Thymus (tissue), 11 donors: ENCODE data around the gene TMEM250. TPM values are rescaled to one million over a fixed set of nuclear protein-coding genes. Genes with fewer than 3 reads are reported as not detected.

Experiments used
- DNase-seq, 9 donors: peaks; one replicate each; pipeline ENCODE4 v3.0.0-alpha.2; 2013; ENCODE audit warnings: low spot score in 9 of 9, low read depth in 6 of 9, missing footprints in 1 of 9
- H3K27ac ChIP-seq, 2 donors: one replicate each; pipeline ENCODE4 v1.5.1; 2013; ENCODE audit warnings: control low read depth in 1 of 2, low read depth in 1 of 2, low read length in 1 of 2, mild to moderate bottlenecking in 1 of 2, moderate library complexity in 1 of 2
- H3K27me3 ChIP-seq, 2 donors: one replicate each; pipeline ENCODE4 v1.5.1; 2013; ENCODE audit warnings: low read length in 1 of 2; ENCODE audit not compliant: control insufficient read depth in 2 of 2, insufficient read depth in 1 of 2
- H3K36me3 ChIP-seq, 2 donors: one replicate each; pipeline ENCODE4 v1.5.1; 2013; ENCODE audit warnings: low read length in 1 of 2, mild to moderate bottlenecking in 1 of 2, moderate library complexity in 1 of 2; ENCODE audit not compliant: control insufficient read depth in 2 of 2, insufficient read depth in 2 of 2
- H3K4me1 ChIP-seq, 2 donors: one replicate each; pipeline ENCODE4 v1.5.1; 2013; ENCODE audit warnings: low read length in 2 of 2; ENCODE audit not compliant: control insufficient read depth in 2 of 2, insufficient read depth in 2 of 2
- H3K4me3 ChIP-seq, 2 donors: one replicate each; pipeline ENCODE4 v1.5.1; 2013; ENCODE audit warnings: low read length in 2 of 2, control low read depth in 1 of 2, mild to moderate bottlenecking in 1 of 2
- H3K9me3 ChIP-seq, 2 donors: one replicate each; pipeline ENCODE4 v1.5.1; 2013; ENCODE audit warnings: low read length in 1 of 2, mild to moderate bottlenecking in 1 of 2; ENCODE audit not compliant: control insufficient read depth in 2 of 2, insufficient read depth in 1 of 2
- WGBS: extraction: QIAGEN DNeasy Blood & Tissue Kit; methylation state at CpG from one replicate; pipeline ENCODE4 v1.1.7; 2013; 5-methylcytosine and 5-hydroxymethylcytosine counted together
- polyA plus RNA-seq: library from polyadenylated mRNA; stranded (reverse); fragments of 200-250 nt; gene quantifications from one replicate; pipeline ENCODE4 v1.2.3, GENCODE V29; 2013
- total RNA-seq: library from RNA; stranded (reverse); fragments of 120-200 nt; gene quantifications from one replicate; pipeline ENCODE4 v1.2.4, GENCODE V29; 2013
- donor health status: healthy.

TMEM250 gene
- total and polyA plus RNA-seq, 2 donors, result 19.2 to 22.4 TPM

- H3K4me3 ChIP-seq, result no peak overlapping the region
- no peak overlapping the region for H3K27ac ChIP-seq
- no peaks in the 10 kb centered on the region for H3K4me1 ChIP-seq
- H3K36me3 ChIP-seq, result no peaks in the 10 kb centered on the region
- no peaks in the 10 kb centered on the region for H3K9me3 ChIP-seq
- 94% methylated on average over 2 of the region's 2 CpGs for WGBS
- no peak for DNase-seq
- peaks cover 0 to 32% of the 10 kb centered on the region in 2 donors for H3K27me3 ChIP-seq
Measured at GRCh38 chr9:136124976-136125692, 6.5 kb upstream of the TMEM250 start.

- peaks cover 0 to 18% of the 10 kb centered on the region in 2 donors for H3K27me3 ChIP-seq
- H3K4me3 ChIP-seq, result no peak overlapping the region
- peaks cover 8 to 10% of the 10 kb centered on the region in 2 donors for H3K4me1 ChIP-seq
- WGBS, result 37% methylated on average over 45 of the region's 45 CpGs
- DNase-seq, result peak in 4 of 9 donors; percentile 51 to 66 (median 60)
- H3K36me3 ChIP-seq, result no peaks in the 10 kb centered on the region
- H3K27ac ChIP-seq, result no peak overlapping the region
- H3K9me3 ChIP-seq, result no peaks in the 10 kb centered on the region
Measured at GRCh38 chr9:136122425-136123383, 4.0 kb upstream of the TMEM250 start.

GRCh38 chr9:136121801-136122200 is 3.1 kb upstream of the TMEM250 start:
- peaks cover 0 to 11% of the 10 kb centered on the region in 2 donors for H3K27me3 ChIP-seq
- no peak for DNase-seq
- no peak overlapping the region for H3K27ac ChIP-seq
- H3K36me3 ChIP-seq, result no peaks in the 10 kb centered on the region
- 97% methylated on average over 9 of the region's 9 CpGs for WGBS
- no peaks in the 10 kb centered on the region for H3K9me3 ChIP-seq
- H3K4me1 ChIP-seq, result peaks cover 14 to 16% of the 10 kb centered on the region in 2 donors
- no peak overlapping the region for H3K4me3 ChIP-seq

GRCh38 chr9:136120438-136120844 is 1.8 kb upstream of the TMEM250 start:
- Histone ChIP-seq H3K4me3 (no peak overlapping the region), H3K27me3 (peaks cover 0 to 11% of the 10 kb centered on the region in 2 donors), H3K4me1 (peaks cover 14 to 16% of the 10 kb centered on the region in 2 donors), H3K27ac (no peak overlapping the region), H3K36me3 (peaks cover 11 to 12% of the 10 kb centered on the region in 2 donors), H3K9me3 (no peaks in the 10 kb centered on the region)
- DNase-seq, result no peak
- WGBS, result 94% methylated on average over 18 of the region's 18 CpGs

GRCh38 chr9:136119883-136120393 is 1.3 kb upstream of the TMEM250 start:
- Histone ChIP-seq H3K27me3 (peaks cover 0 to 11% of the 10 kb centered on the region in 2 donors), H3K4me1 (peaks cover 14 to 16% of the 10 kb centered on the region in 2 donors), H3K4me3 (peak overlapping the region in 1 of 2 donors; percentile 53), H3K27ac (peak overlapping the region in 1 of 2 donors; percentile 32), H3K9me3 (no peaks in the 10 kb centered on the region), H3K36me3 (peaks cover 14 to 17% of the 10 kb centered on the region in 2 donors)
- 85% methylated on average over 11 of the region's 11 CpGs for WGBS
- no peak for DNase-seq

GRCh38 chr9:136119061-136119882 is 597 bp upstream of the TMEM250 start:
- peak overlapping the region; percentile 53 to 91 for H3K4me3 ChIP-seq
- peaks cover 0 to 5% of the 10 kb centered on the region in 2 donors for H3K27me3 ChIP-seq
- H3K36me3 ChIP-seq, result peaks cover 15 to 21% of the 10 kb centered on the region in 2 donors
- peaks cover 14 to 16% of the 10 kb centered on the region in 2 donors for H3K4me1 ChIP-seq
- no peaks in the 10 kb centered on the region for H3K9me3 ChIP-seq
- H3K27ac ChIP-seq, result peak overlapping the region; percentile 32 to 96
- peak in 2 of 9 donors; percentile 38 to 45 for DNase-seq
- 5% methylated on average over 64 of the region's 64 CpGs for WGBS

DNA sequence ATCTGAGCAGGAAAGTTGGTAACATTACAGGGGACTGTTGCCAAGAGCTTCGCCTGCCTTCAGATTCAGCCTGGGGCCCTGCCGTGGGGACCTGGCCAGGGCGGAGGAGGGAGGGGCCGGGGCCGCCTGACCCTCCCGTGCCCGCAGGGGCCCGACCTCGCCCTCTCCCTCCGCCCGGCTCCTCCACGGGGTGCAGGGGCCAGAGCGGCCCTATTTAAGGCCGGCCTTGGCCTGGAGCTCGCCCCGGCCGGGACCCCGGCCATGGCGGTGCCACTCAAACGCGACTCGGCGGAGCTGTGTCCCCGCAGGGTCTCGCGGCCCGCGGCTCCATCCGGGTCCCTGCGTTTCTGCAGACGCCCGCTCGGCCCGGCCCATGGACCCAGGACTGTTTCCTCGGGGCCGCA is 757 bp downstream of the TMEM250 start:
- H3K27ac ChIP-seq, result peak overlapping the region in 1 of 2 donors; percentile 90
- 1% methylated on average over 36 of the region's 36 CpGs for WGBS
- H3K4me3 ChIP-seq, result peak overlapping the region; percentile 62 to 91

GRCh38 chr9:136117291-136117915 is 1.3 kb downstream of the TMEM250 start:
- Histone ChIP-seq H3K4me1 (peaks cover 18 to 32% of the 10 kb centered on the region in 2 donors), H3K27ac (peak overlapping the region in 1 of 2 donors; percentile 34), H3K36me3 (peaks cover 15 to 21% of the 10 kb centered on the region in 2 donors), H3K9me3 (no peaks in the 10 kb centered on the region), H3K4me3 (peak overlapping the region; percentile 62 to 91), H3K27me3 (no peaks in the 10 kb centered on the region)
- WGBS, result 62% methylated on average over 23 of the region's 23 CpGs
- no peak for DNase-seq

More for the DNA sequence above, 757 bp downstream of the TMEM250 start:
- H3K36me3 ChIP-seq, result peaks cover 15 to 21% of the 10 kb centered on the region in 2 donors
- no peaks in the 10 kb centered on the region for H3K27me3 ChIP-seq
- DNase-seq, result no peak
- peaks cover 14 to 26% of the 10 kb centered on the region in 2 donors for H3K4me1 ChIP-seq
- no peaks in the 10 kb centered on the region for H3K9me3 ChIP-seq
